ENCODE data around the gene VPS13A. TPM values are rescaled to one million over a fixed set of nuclear protein-coding genes. Genes with fewer than 3 reads are reported as not detected.
A peak's percentile ranks its signal among the peaks of the same experiment; 100 is the strongest.

VPS13A gene
- total RNA-seq (2021; ENCODE audit: unreplicated experiment) = 52.8 TPM
- 6.7 TPM in 2 replicates for polyA plus RNA-seq (2012)
- percentile 84 among the genes with signal in this experiment for Bru-seq, nascent RNA
- percentile 87 among the genes with signal in this experiment for BruChase-seq, experiment 1, labeled RNA remaining after a 6-hour chase
- percentile 84 among the genes with signal in this experiment for BruChase-seq, experiment 2, labeled RNA remaining after a 2-hour chase
- long read RNA-seq, partial matches to known transcripts = 5 of 11 reads
- long read RNA-seq, other reads (novel, unspliced or antisense) = 6 of 11 reads

GRCh38 chr9:77177143-77177893 is at the start of gene VPS13A:
Gene VPS13A (plus strand): TSS chr9:77177534. CDS start chr9:77177705, 171 bp downstream.
- H3K4me1 ChIP-seq (ENCODE audit: control insufficient read depth in 1 of 2, insufficient read depth in 2 of 2, low read length in 2 of 2) = peaks cover 4 to 14% of the 10 kb centered on the region in 2 experiments; a peak in 2 of 4 replicates
- ChIA-PET CTCF (interaction anchor here (0.6 to 2.6 kb wide), 8 partner anchors 10 to 467 kb away, joined by 3 to 24 read pairs (median 4); no protein-coding TSS in a partner anchor), POLR2A (interaction anchor here (0.8 kb wide), 1 partner anchor 26 kb away, joined by 3 read pairs; no protein-coding TSS in a partner anchor)

More at GRCh38 chr9:77177143-77177893, at the start of gene VPS13A:
- DNase-seq (ENCODE audit: low read depth, low spot score) (peak; percentile 88), ATAC-seq (peak; percentile 93)
- Histone ChIP-seq H2AFZ (ENCODE audit: low read depth, low read length, poor library complexity, severe bottlenecking) (peak within 1 kb of the TSS; percentile 95), H3K79me2 (ENCODE audit: insufficient read depth, low read length) (peaks cover 49% of the 10 kb centered on the region), H4K20me1 (ENCODE audit: insufficient read depth) (no peaks in the 10 kb centered on the region), H3K27me3 (ENCODE audit: insufficient read depth, low read length) (no peaks in the 10 kb centered on the region), H3K4me2 (ENCODE audit: low read length) (peak within 1 kb of the TSS; percentile 81), H3K27ac (ENCODE audit: low read depth, low read length) (peak within 1 kb of the TSS; percentile 83), H3K9me2 (ENCODE audit: insufficient read depth) (no peaks in the 10 kb centered on the region), H3K9me3 (ENCODE audit: control insufficient read depth in 1 of 2, insufficient read depth in 1 of 2, low read depth in 1 of 2, low read length in 2 of 2) (no peaks in the 10 kb centered on the region), H3K9ac (ENCODE audit: low read length) (peak within 1 kb of the TSS; percentile 81), H3K4me3 (replicated peaks in 1 of 2; ENCODE audit: low read depth in 1 of 2, low read length in 2 of 2) (peak within 1 kb of the TSS; percentile 68 to 70), H3K36me3 (ENCODE audit: control insufficient read depth in 1 of 2, insufficient read depth in 2 of 2, low read length in 2 of 2) (no peaks in the 10 kb centered on the region)
- RAD21 ChIA-PET (ENCODE audit: low non-redundant PET in 1 of 2, low total read pairs in 2 of 2, uncharacterized antibody in 2 of 2, unreplicated experiment in 2 of 2) = no interaction called here
- no TSS peak for BruUV-seq (replicated peaks)
- TF ChIP-seq POLR2AphosphoS5 (IDR thresholded peaks at IDR 0.05; ENCODE audit: low read depth, low read length) = peak; percentile 82
- TF ChIP-seq TCF7L2 (IDR thresholded peaks at IDR 0.05; ENCODE audit: borderline replicate concordance, extremely low read depth, insufficient read depth, insufficient read length) = no peak
- TF ChIP-seq SP1 (IDR thresholded peaks at IDR 0.05; ENCODE audit: low read depth) = no peak; the same call in 1 of the 2 replicates
- TF ChIP-seq MAX (IDR thresholded peaks at IDR 0.05) = peak; percentile 46; the same call in 1 of the 2 replicates
- TF ChIP-seq, protein P1, sequence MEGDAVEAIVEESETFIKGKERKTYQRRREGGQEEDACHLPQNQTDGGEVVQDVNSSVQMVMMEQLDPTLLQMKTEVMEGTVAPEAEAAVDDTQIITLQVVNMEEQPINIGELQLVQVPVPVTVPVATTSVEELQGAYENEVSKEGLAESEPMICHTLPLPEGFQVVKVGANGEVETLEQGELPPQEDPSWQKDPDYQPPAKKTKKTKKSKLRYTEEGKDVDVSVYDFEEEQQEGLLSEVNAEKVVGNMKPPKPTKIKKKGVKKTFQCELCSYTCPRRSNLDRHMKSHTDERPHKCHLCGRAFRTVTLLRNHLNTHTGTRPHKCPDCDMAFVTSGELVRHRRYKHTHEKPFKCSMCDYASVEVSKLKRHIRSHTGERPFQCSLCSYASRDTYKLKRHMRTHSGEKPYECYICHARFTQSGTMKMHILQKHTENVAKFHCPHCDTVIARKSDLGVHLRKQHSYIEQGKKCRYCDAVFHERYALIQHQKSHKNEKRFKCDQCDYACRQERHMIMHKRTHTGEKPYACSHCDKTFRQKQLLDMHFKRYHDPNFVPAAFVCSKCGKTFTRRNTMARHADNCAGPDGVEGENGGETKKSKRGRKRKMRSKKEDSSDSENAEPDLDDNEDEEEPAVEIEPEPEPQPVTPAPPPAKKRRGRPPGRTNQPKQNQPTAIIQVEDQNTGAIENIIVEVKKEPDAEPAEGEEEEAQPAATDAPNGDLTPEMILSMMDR (IDR thresholded peaks at IDR 0.05 in 2 of 3, conservative IDR thresholded peaks at IDR 0.05 in 1 of 3; ENCODE audit: borderline replicate concordance in 1 of 3, insufficient read depth in 1 of 3, low read depth in 2 of 3, low read length in 2 of 3) = peak in 2 of 3 experiments; percentile 3 to 17; a peak in 3 of 6 replicates
- TF ChIP-seq POLR2A (IDR thresholded peaks at IDR 0.05; ENCODE audit: borderline replicate concordance, extremely low read depth, insufficient read depth, insufficient read length) = peak; percentile 71
- peak; percentile 73 for TF ChIP-seq EGR1 (IDR thresholded peaks at IDR 0.05; ENCODE audit: low read depth)
- 0 out of 2 replicates have a peak, but pooled peaks have one; percentile 30 for TF ChIP-seq SIN3A (IDR thresholded peaks at IDR 0.05; ENCODE audit: low read depth)
- intact Hi-C loops (cut with micrococcal nuclease) = no loop called here

All from HCT116 (cell line).